Kidney (tissue), 14 donors: ENCODE results near the gene S100A14. TPM values are rescaled to one million over a fixed set of nuclear protein-coding genes. Genes with fewer than 3 reads are reported as not detected.
A peak's percentile ranks its signal among the peaks of the same experiment; 100 is the strongest.

Source experiments
- DNase-seq, 5 donors: peaks; one replicate each; pipeline ENCODE4 v3.0.0-alpha.2; 2013 to 2020
- FAIRE-seq: peaks from 2 replicates; lab custom pipeline; 2012; peaks lifted over from hg19 to GRCh38; lab: Jason Lieb, UNC
- H3K27ac ChIP-seq, 2 donors: one replicate each; pipeline ENCODE4 v1.7.0; 2013; ENCODE audit warnings: low read depth in 2 of 2, low read length in 2 of 2, inconsistent platforms in 1 of 2
- H3K27me3 ChIP-seq: one replicate; pipeline ENCODE4 v1.7.1; 2013; ENCODE audit warnings: low read length, inconsistent platforms; ENCODE audit not compliant: control insufficient read depth, insufficient read depth
- H3K36me3 ChIP-seq, 3 donors: one replicate each; pipeline versions ENCODE4 v1.7.0 to v1.7.1; 2013; ENCODE audit warnings: low read length in 3 of 3, control low read depth in 1 of 3, inconsistent platforms in 1 of 3; ENCODE audit not compliant: insufficient read depth in 3 of 3, control insufficient read depth in 2 of 3
- H3K4me1 ChIP-seq, 3 donors: one replicate each; pipeline versions ENCODE4 v1.7.0 to v1.7.1; 2013; ENCODE audit warnings: low read length in 3 of 3, inconsistent platforms in 1 of 3, low read depth in 1 of 3; ENCODE audit not compliant: control insufficient read depth in 2 of 3, insufficient read depth in 2 of 3
- H3K4me3 ChIP-seq, 3 donors: one replicate each; pipeline versions ENCODE4 v1.7.0 to v1.8.1; 2013; ENCODE audit warnings: low read length in 3 of 3, control low read depth in 1 of 3, inconsistent platforms in 1 of 3
- H3K9ac ChIP-seq, 3 donors: one replicate each; pipeline versions ENCODE4 v1.7.0 to v1.7.1; 2013; ENCODE audit warnings: low read length in 3 of 3, control low read depth in 1 of 3, inconsistent platforms in 1 of 3
- H3K9me3 ChIP-seq, 3 donors: one replicate each; pipeline versions ENCODE4 v1.7.0 to v1.7.1; 2013; ENCODE audit warnings: low read length in 3 of 3, control low read depth in 1 of 3, inconsistent platforms in 1 of 3; ENCODE audit not compliant: control insufficient read depth in 2 of 3, insufficient read depth in 1 of 3
- CTCF ChIP-seq: IDR thresholded peaks from 3 replicates; pipeline ENCODE4 v1.5.1; 2012; ENCODE audit warnings: mild to moderate bottlenecking, moderate library complexity, borderline replicate concordance; ENCODE audit not compliant: insufficient read depth; ENCODE audit errors: extremely low read depth
- intact Hi-C: fragments of 100-400 bp; cut with DNase I; formaldehyde crosslinking; loops from one replicate; pipeline ENCODE4 v1.11.1; 2022
- polyA plus RNA-seq: library from polyadenylated mRNA; stranded (reverse); fragments of 350-450 nt; fragmentation: Illumina TruSeq; extraction: RNeasy Lipid Tissue Mini Kit (QIAGEN cat#74804); gene quantifications from one replicate; pipeline ENCODE4 v1.2.3, GENCODE V29; 2014; ENCODE audit warnings: low read depth, low replicate concordance; ENCODE audit not compliant: insufficient read depth
- total RNA-seq: library from RNA; stranded (reverse); fragmentation: NEBNext Ultra II Directional; extraction: Animal tissue kit (Norgen Biotek cat#: 25700); gene quantifications from one replicate; pipeline ENCODE4 v1.2.1, GENCODE V29; 2021
- donor health status: control.
- donor health status: control.
- donor health status: control.
- donor health status: control.
- donor health status: control.
- donor health status: DM: yes; HTN: yes; CAD: no.
- donor health status: Normal renal cell carcinoma (clear cell type).

The S100A14 gene
- total and polyA plus RNA-seq, 2 donors from 2014 or later = 35.6 to 75.9 TPM

- H3K27ac ChIP-seq = no peak overlapping the region
- peaks cover 0 to under 1% (median 0%) of the 10 kb centered on the region in 3 donors for H3K36me3 ChIP-seq
- intact Hi-C loops = no loop called here
- peaks cover 0 to 32% (median 25%) of the 10 kb centered on the region in 3 donors for H3K4me1 ChIP-seq
- FAIRE-seq (no peak), DNase-seq (peak in 1 of 5 donors; percentile 77)
- H3K4me3 ChIP-seq = no peak overlapping the region
- no peaks in the 10 kb centered on the region for H3K27me3 ChIP-seq
- H3K9me3 ChIP-seq = no peaks in the 10 kb centered on the region
- H3K9ac ChIP-seq = peak overlapping the region in 1 of 3 donors; percentile 34
- TF ChIP-seq CTCF = no peak
These were observed 14.3 kb upstream of the S100A14 start for GRCh38 chr1:153630384-153630783.

- H3K4me1 ChIP-seq = peaks cover 0 to 36% (median 25%) of the 10 kb centered on the region in 3 donors
- peak overlapping the region in 1 of 2 donors; percentile 20 for H3K27ac ChIP-seq
- intact Hi-C loops = no loop called here
- no peak for FAIRE-seq
- H3K36me3 ChIP-seq = peaks cover 0 to 4% (median 0%) of the 10 kb centered on the region in 3 donors
- H3K27me3 ChIP-seq = no peaks in the 10 kb centered on the region
- no peaks in the 10 kb centered on the region for H3K9me3 ChIP-seq
- no peak overlapping the region for H3K4me3 ChIP-seq
- DNase-seq = peak in 1 of 5 donors; percentile 57
- TF ChIP-seq CTCF = no peak
- peak overlapping the region in 1 of 3 donors; percentile 34 for H3K9ac ChIP-seq
These were observed 13.8 kb upstream of the S100A14 start for GRCh38 chr1:153629971-153630370.

GRCh38 chr1:153629343-153629665 is 13.2 kb upstream of the S100A14 start:
- DNase-seq (peak in 1 of 5 donors; percentile 43), FAIRE-seq (no peak)
- no peak for TF ChIP-seq CTCF
- Histone ChIP-seq H3K27ac (no peak overlapping the region), H3K9me3 (no peaks in the 10 kb centered on the region), H3K4me3 (no peak overlapping the region), H3K36me3 (peaks cover 0 to 4% (median 0%) of the 10 kb centered on the region in 3 donors), H3K9ac (no peak overlapping the region), H3K27me3 (no peaks in the 10 kb centered on the region), H3K4me1 (peaks cover 0 to 37% (median 25%) of the 10 kb centered on the region in 3 donors)
- intact Hi-C loops = no loop called here
